Parathyroid adenoma (tissue), 2 donors: ENCODE data around the gene GK.
"Not testable (repeated sequence)": the region's sequence is repeated elsewhere in the genome, so short reads cannot be mapped to it uniquely, and the experiment has no call there.

Experiments used
- H2AFZ ChIP-seq: fragments of 300-600 bp; sonication (generic); one replicate; pipeline ENCODE4 v1.7.0; 2017; ENCODE audit warnings: antibody characterized with exemption, mild to moderate bottlenecking
- H3K27ac ChIP-seq: fragments of 300-600 bp; sonication (generic); one replicate; pipeline ENCODE4 v1.7.0; 2017
- H3K27me3 ChIP-seq: fragments of 300-600 bp; sonication (generic); one replicate; pipeline ENCODE4 v1.7.0; 2017; ENCODE audit warnings: low read length; ENCODE audit not compliant: control insufficient read depth, insufficient read depth
- H3K36me3 ChIP-seq: fragments of 300-600 bp; sonication (generic); one replicate; pipeline ENCODE4 v1.7.0; 2017; ENCODE audit warnings: low read length; ENCODE audit not compliant: control insufficient read depth, insufficient read depth
- H3K4me1 ChIP-seq: fragments of 300-600 bp; sonication (generic); one replicate; pipeline ENCODE4 v1.7.0; 2017; ENCODE audit warnings: control low read depth
- H3K4me2 ChIP-seq: fragments of 300-600 bp; sonication (generic); one replicate; pipeline ENCODE4 v1.7.0; 2017; ENCODE audit warnings: low read length
- H3K4me3 ChIP-seq: fragments of 300-600 bp; sonication (generic); one replicate; pipeline ENCODE4 v1.7.0; 2017; ENCODE audit warnings: low read depth, low read length
- H3K79me2 ChIP-seq: fragments of 300-600 bp; sonication (generic); one replicate; pipeline ENCODE4 v1.7.0; 2017; ENCODE audit warnings: control low read depth
- H3K9ac ChIP-seq: fragments of 300-600 bp; sonication (generic); one replicate; pipeline ENCODE4 v1.7.0; 2017; ENCODE audit warnings: mild to moderate bottlenecking
- H3K9me3 ChIP-seq: fragments of 300-600 bp; sonication (generic); one replicate; pipeline ENCODE4 v1.7.0; 2017; ENCODE audit warnings: low read length; ENCODE audit not compliant: control insufficient read depth
- TF ChIP-seq, protein P1 (sequence below): fragments of 300-600 bp; sonication (generic); IDR thresholded peaks from one replicate; pipeline ENCODE4 v1.7.0; 2017; ENCODE audit warnings: antibody characterized with exemption, mild to moderate bottlenecking
- donor health status: primary hyperparathyroidism.

Gene GK

DNA sequence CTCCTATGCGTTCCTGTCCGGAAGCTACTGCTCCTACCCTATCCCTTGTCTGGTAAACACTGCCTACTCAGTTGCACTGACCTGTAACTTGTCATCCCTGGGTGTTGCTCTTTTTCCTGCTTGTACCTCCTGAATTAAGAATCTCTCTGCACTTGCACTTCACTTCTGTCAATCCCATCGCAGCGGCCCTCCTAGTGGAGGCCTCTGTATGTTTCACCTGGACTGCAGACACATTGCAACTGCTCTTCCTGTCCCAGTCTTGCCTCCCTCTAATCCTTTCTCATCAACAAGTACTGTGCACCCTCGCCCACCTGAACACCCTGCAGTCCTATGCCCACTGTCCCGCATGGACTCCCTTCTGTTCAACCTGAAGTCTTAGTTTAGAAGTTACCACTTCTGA lies 8.0 kb downstream of the GK start:
- Histone ChIP-seq H3K27ac (no peak overlapping the region), H3K4me2 (no peak overlapping the region), H3K36me3 (no peaks in the 10 kb centered on the region), H3K4me3 (no peak overlapping the region), H2AFZ (no peak overlapping the region), H3K79me2 (no peaks in the 10 kb centered on the region), H3K9ac (no peak overlapping the region), H3K27me3 (no peaks in the 10 kb centered on the region), H3K9me3 (no peaks in the 10 kb centered on the region), H3K4me1 (no peaks in the 10 kb centered on the region)
- TF ChIP-seq, protein P1, sequence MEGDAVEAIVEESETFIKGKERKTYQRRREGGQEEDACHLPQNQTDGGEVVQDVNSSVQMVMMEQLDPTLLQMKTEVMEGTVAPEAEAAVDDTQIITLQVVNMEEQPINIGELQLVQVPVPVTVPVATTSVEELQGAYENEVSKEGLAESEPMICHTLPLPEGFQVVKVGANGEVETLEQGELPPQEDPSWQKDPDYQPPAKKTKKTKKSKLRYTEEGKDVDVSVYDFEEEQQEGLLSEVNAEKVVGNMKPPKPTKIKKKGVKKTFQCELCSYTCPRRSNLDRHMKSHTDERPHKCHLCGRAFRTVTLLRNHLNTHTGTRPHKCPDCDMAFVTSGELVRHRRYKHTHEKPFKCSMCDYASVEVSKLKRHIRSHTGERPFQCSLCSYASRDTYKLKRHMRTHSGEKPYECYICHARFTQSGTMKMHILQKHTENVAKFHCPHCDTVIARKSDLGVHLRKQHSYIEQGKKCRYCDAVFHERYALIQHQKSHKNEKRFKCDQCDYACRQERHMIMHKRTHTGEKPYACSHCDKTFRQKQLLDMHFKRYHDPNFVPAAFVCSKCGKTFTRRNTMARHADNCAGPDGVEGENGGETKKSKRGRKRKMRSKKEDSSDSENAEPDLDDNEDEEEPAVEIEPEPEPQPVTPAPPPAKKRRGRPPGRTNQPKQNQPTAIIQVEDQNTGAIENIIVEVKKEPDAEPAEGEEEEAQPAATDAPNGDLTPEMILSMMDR: no peak

DNA sequence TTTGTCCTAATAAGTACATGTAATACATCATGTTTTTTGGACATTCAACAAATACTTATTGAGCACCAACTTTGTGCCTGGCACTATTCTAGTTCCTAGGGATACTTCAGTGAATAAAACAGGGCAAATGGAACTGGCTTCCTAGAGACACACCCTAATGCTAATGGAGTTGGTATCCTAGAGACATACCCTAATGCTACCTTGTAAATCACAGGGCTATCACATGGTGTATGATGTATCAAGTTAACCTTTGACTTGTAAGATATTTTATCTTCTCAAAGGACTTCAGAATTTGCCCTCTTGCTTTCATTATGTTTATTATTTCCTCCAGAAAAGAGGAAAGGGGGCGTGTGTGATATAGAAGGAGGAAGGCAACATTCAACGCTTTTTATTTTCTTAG lies 10.1 kb downstream of the GK start:
- Histone ChIP-seq H3K79me2 (no peaks in the 10 kb centered on the region), H3K4me2 (no peak overlapping the region), H3K27ac (no peak overlapping the region), H3K4me3 (no peak overlapping the region), H3K9me3 (no peaks in the 10 kb centered on the region), H3K36me3 (no peaks in the 10 kb centered on the region), H3K27me3 (no peaks in the 10 kb centered on the region), H3K9ac (no peak overlapping the region), H3K4me1 (no peaks in the 10 kb centered on the region), H2AFZ (no peak overlapping the region)
- TF ChIP-seq, protein P1: no peak

DNA sequence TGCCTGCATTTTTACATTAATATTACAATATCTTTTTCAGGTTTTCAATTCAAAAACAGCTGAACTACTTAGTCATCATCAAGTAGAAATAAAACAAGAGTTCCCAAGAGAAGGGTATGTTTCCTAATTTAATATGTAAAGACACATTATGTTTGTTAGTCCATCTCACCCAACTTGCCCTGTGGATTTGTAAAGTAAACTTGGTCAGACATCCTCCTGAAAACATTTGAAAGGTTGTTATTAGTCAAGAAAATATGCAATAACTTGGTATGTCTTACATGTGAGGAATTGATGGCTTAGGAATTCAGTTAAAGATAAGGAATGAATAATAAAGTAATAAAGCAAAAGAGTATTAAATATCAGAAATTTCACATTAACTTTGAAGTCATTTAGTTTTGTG lies 12.2 kb downstream of the GK start:
- no peaks in the 10 kb centered on the region for H3K9me3 ChIP-seq
- H3K4me2 ChIP-seq: no peak overlapping the region
- H3K36me3 ChIP-seq: no peaks in the 10 kb centered on the region
- TF ChIP-seq, protein P1: no peak
- no peaks in the 10 kb centered on the region for H3K4me1 ChIP-seq
- no peaks in the 10 kb centered on the region for H3K79me2 ChIP-seq
- H3K4me3 ChIP-seq: no peak overlapping the region
- H3K27me3 ChIP-seq: no peaks in the 10 kb centered on the region
- no peak overlapping the region for H3K27ac ChIP-seq
- no peak overlapping the region for H2AFZ ChIP-seq
- H3K9ac ChIP-seq: no peak overlapping the region

DNA sequence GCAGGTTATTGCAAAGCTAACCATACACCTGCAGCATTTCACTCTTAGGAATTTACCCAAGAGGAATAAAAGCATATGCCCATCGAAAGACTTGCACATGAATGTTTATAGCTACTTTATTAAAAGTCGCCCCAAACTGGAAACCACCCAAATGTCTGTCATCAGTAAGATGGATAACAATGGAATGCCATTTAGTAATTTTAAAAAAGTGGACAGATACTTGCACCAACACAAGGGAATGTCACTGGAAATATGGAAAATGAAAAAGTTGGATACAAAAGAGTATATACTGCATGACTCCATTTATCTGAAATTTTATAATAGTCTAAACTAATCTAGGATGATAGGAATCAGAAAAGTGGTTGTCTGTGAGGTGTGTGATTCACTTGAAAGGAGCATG lies 12.9 kb downstream of the GK start:
- TF ChIP-seq, protein P1: no peak
- Histone ChIP-seq H3K9me3 (no peaks in the 10 kb centered on the region), H3K27ac (no peak overlapping the region), H3K79me2 (no peaks in the 10 kb centered on the region), H2AFZ (no peak overlapping the region), H3K36me3 (no peaks in the 10 kb centered on the region), H3K4me3 (no peak overlapping the region), H3K9ac (no peak overlapping the region), H3K4me1 (no peaks in the 10 kb centered on the region), H3K27me3 (no peaks in the 10 kb centered on the region), H3K4me2 (no peak overlapping the region)

DNA sequence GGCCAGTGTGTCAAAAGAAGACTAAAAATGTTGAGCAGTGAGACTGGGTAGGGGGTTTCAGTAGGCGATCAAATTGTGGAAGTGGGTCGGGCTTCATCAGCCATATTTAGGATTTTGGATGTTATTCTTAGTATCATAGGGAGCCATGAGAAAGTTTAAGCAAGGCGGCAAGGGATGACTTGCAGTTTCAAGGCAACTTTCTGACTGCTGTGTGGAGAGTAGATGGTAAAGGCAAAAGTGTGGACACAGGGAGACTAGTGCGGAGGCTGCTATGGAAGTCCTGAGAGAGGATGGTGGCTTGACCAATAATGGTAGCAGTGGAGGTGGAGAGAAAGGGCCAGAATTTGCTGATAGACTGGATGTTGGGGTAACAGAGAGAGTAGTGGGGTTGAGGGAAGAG lies 15.4 kb downstream of the GK start:
- Histone ChIP-seq H3K9me3 (no peaks in the 10 kb centered on the region), H3K4me2 (no peak overlapping the region), H3K4me3 (no peak overlapping the region), H3K27me3 (no peaks in the 10 kb centered on the region), H3K4me1 (no peaks in the 10 kb centered on the region), H3K27ac (no peak overlapping the region), H3K36me3 (no peaks in the 10 kb centered on the region), H2AFZ (no peak overlapping the region), H3K79me2 (no peaks in the 10 kb centered on the region), H3K9ac (no peak overlapping the region)
- TF ChIP-seq, protein P1: no peak

DNA sequence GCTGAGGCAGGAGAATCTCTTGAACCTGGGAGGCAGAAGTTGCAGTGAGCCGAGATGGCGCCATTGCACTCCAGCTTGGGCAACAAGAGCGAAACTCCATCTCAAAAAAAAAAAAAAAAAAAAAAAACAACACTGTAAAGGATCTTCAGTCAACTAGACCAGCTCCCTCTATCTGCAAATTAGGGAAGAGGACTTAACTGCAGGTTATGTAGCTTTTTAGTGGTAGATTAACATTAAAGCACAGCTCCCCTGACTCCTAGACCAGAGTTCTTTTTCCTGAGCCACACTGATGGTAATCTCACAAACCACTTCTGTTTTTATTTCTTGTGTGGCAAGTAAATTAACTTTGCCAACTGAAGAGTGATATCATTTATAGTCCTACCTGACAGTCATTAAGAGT lies 18.0 kb downstream of the GK start:
- not testable (repeated sequence) for H3K4me1 ChIP-seq, H2AFZ ChIP-seq

More for the DNA sequence above, 18.0 kb downstream of the GK start:
- H3K4me2 ChIP-seq, H3K27me3 ChIP-seq, H3K36me3 ChIP-seq, H3K9ac ChIP-seq, H3K9me3 ChIP-seq, H3K4me3 ChIP-seq, H3K27ac ChIP-seq, H3K79me2 ChIP-seq: not testable (repeated sequence)
